SK-N-SH (cell line): Measurements from ENCODE around the gene ANKRD12. TPM values are rescaled to one million over a fixed set of nuclear protein-coding genes. Genes with fewer than 3 reads are reported as not detected.

Experiments
- CTCF ChIA-PET: fragments of 300-600, 350-600 bp; formaldehyde crosslinking; extraction: SDS; loops from one replicate; lab custom pipeline; 2021; lab: Yijun Ruan, JAX
- POLR2A ChIA-PET: fragments of 350-600 bp; sonication (Branson Sonifier 250); formaldehyde crosslinking; extraction: SDS; loops from one replicate; lab custom pipeline; 2020; ENCODE audit warnings: antibody characterized with exemption, inconsistent platforms; lab: Yijun Ruan, JAX
- DNase-seq: peaks from one replicate; pipeline ENCODE4 v3.0.0; 2012
- H2AFZ ChIP-seq: fragments of 200-600 bp; sonication (generic); 2 replicates; pipeline ENCODE4 v1.8.1; 2016; ENCODE audit warnings: antibody characterized with exemption, mild to moderate bottlenecking, low read depth
- H3F3A ChIP-seq: fragments of 200-600 bp; sonication (generic); replicated peaks from 2 replicates; pipeline ENCODE3; 2016; ENCODE audit warnings: antibody characterized with exemption, mild to moderate bottlenecking; ENCODE audit not compliant: insufficient read depth
- H3K27ac ChIP-seq, 2 experiments: fragments of 200-500 bp in 1 of 2; fragments of 200-600 bp in 1 of 2; sonication (Bioruptor generic) in 1 of 2; sonication (generic), shearing (Covaris generic) in 1 of 2; 2 replicates each; pipeline versions ENCODE4 v1.5.1 to v1.6.1; 2014 to 2016; ENCODE audit warnings: low read depth in 2 of 2, inconsistent platforms in 1 of 2, low read length in 1 of 2, mild to moderate bottlenecking in 1 of 2, mixed read lengths in 1 of 2
- H3K27me3 ChIP-seq: fragments of 200-600 bp; sonication (generic), shearing (Covaris generic); 2 replicates; pipeline ENCODE4 v1.6.1; 2016; ENCODE audit warnings: mixed run types; ENCODE audit not compliant: insufficient read depth
- H3K36me3 ChIP-seq, 2 experiments: fragments of 200-500 bp in 1 of 2; fragments of 200-600 bp in 1 of 2; sonication (Bioruptor generic) in 1 of 2; sonication (generic) in 1 of 2; replicated peaks in 1 of 2; 2 replicates each; pipeline versions ENCODE3 to v1.5.1; 2014 to 2016; ENCODE audit warnings: low read length in 1 of 2, mild to moderate bottlenecking in 1 of 2; ENCODE audit not compliant: insufficient read depth in 2 of 2, control insufficient read depth in 1 of 2
- H3K4me1 ChIP-seq, 2 experiments: fragments of 200-500 bp in 1 of 2; fragments of 200-600 bp in 1 of 2; sonication (Bioruptor generic) in 1 of 2; sonication (generic), shearing (Covaris generic) in 1 of 2; 2 replicates each; pipeline versions ENCODE4 v1.5.1 to v1.6.1; 2014 to 2016; ENCODE audit warnings: low read depth in 1 of 2, low read length in 1 of 2, mixed run types in 1 of 2; ENCODE audit not compliant: insufficient read depth in 2 of 2, control insufficient read depth in 1 of 2
- H3K4me2 ChIP-seq: fragments of 200-600 bp; sonication (generic), shearing (Covaris generic); 2 replicates; pipeline ENCODE4 v1.6.1; 2017; ENCODE audit warnings: mixed run types
- H3K4me3 ChIP-seq, 2 experiments: fragments of 200-500 bp in 1 of 2; fragments of 200-600 bp in 1 of 2; sonication (Bioruptor generic) in 1 of 2; sonication (generic), shearing (Covaris generic) in 1 of 2; 2 replicates each; pipeline versions ENCODE4 v1.5.1 to v1.8.1; 2014 to 2016; ENCODE audit warnings: low read depth in 2 of 2, inconsistent platforms in 1 of 2, low read length in 1 of 2, mild to moderate bottlenecking in 1 of 2, mixed read lengths in 1 of 2, moderate library complexity in 1 of 2
- H3K79me2 ChIP-seq: fragments of 200-600 bp; sonication (generic); 2 replicates; pipeline ENCODE4 v1.8.1; 2017; ENCODE audit warnings: mild to moderate bottlenecking; ENCODE audit not compliant: insufficient read depth
- H3K9ac ChIP-seq: fragments of 200-600 bp; sonication (generic); 2 replicates; pipeline ENCODE4 v1.6.1; 2017; ENCODE audit warnings: mixed run types
- H3K9me2 ChIP-seq: fragments of 200-600 bp; sonication (generic); 2 replicates; pipeline ENCODE4 v1.6.1; 2017; ENCODE audit warnings: mixed run types
- H3K9me3 ChIP-seq: fragments of 200-600 bp; sonication (generic); 2 replicates; pipeline ENCODE4 v1.6.1; 2017; ENCODE audit warnings: mixed run types, mild to moderate bottlenecking, moderate library complexity
- H4K20me1 ChIP-seq: fragments of 200-600 bp; sonication (generic); 2 replicates; pipeline ENCODE4 v1.6.1; 2017; ENCODE audit warnings: mild to moderate bottlenecking, mixed run types; ENCODE audit not compliant: insufficient read depth
- CHD2 ChIP-seq: fragments of 150-350 bp; IDR thresholded peaks from 2 replicates; pipeline ENCODE4 v1.6.1; 2018; ENCODE audit warnings: low read length; ENCODE audit not compliant: partially characterized antibody
- CTCF ChIP-seq: fragments of 200-600 bp; sonication (generic); IDR thresholded peaks from 2 replicates; pipeline ENCODE4 v1.6.1; 2017; ENCODE audit warnings: antibody characterized with exemption, mild to moderate bottlenecking, moderate library complexity
- ELF1 ChIP-seq: IDR thresholded peaks from 2 replicates; pipeline ENCODE4 v1.4.0; 2012
- EP300 ChIP-seq, 2 experiments: IDR thresholded peaks; 2 replicates each; pipeline versions ENCODE4 v1.4.0 to v1.6.1; 2012; ENCODE audit warnings: borderline replicate concordance in 1 of 2, low read depth in 1 of 2, low read length in 1 of 2
- EZH2phosphoT487 ChIP-seq: fragments of 200-600 bp; sonication (generic); IDR thresholded peaks from 2 replicates; pipeline ENCODE4 v1.6.1; 2017; ENCODE audit warnings: low read depth, mixed run types, mild to moderate bottlenecking, antibody characterized with exemption, moderate library complexity, borderline replicate concordance
- FOSL2 ChIP-seq: IDR thresholded peaks from 2 replicates; pipeline ENCODE4 v1.4.0; 2012; ENCODE audit warnings: low read depth, mild to moderate bottlenecking, moderate library complexity, borderline replicate concordance
- FOXJ3 ChIP-seq: sonication (generic); formaldehyde crosslinking; IDR thresholded peaks from 2 replicates; pipeline ENCODE4 v1.5.1; 2020; ENCODE audit warnings: mild to moderate bottlenecking, missing genetic modification reagents
- FOXM1 ChIP-seq: IDR thresholded peaks from 2 replicates; pipeline ENCODE4 v1.4.0; 2012; ENCODE audit warnings: low read depth, mild to moderate bottlenecking
- GATA2 ChIP-seq: sonication (generic); formaldehyde crosslinking; IDR thresholded peaks from 2 replicates; pipeline ENCODE4 v1.5.0; 2020; ENCODE audit warnings: mild to moderate bottlenecking, missing genetic modification reagents
- MEF2A ChIP-seq: IDR thresholded peaks from 2 replicates; pipeline ENCODE4 v1.4.0; 2012; ENCODE audit warnings: low read depth, borderline replicate concordance
- PBX3 ChIP-seq: IDR thresholded peaks from 2 replicates; pipeline ENCODE4; 2012
- POLR2AphosphoS5 ChIP-seq: IDR thresholded peaks from 2 replicates; pipeline ENCODE4 v1.6.1; 2012; ENCODE audit warnings: low read depth, low read length
- REST ChIP-seq: IDR thresholded peaks from 2 replicates; pipeline ENCODE4 v1.6.1; 2012; ENCODE audit warnings: mild to moderate bottlenecking, low read depth, low read length, moderate library complexity
- RFX5 ChIP-seq: IDR thresholded peaks from 2 replicates; pipeline ENCODE4 v1.6.1; 2012; ENCODE audit warnings: mild to moderate bottlenecking, improper control_type of control experiment, low read length
- SIN3A ChIP-seq: IDR thresholded peaks from 2 replicates; pipeline ENCODE4 v1.6.1; 2012; ENCODE audit warnings: low read depth, mild to moderate bottlenecking, low read length, moderate library complexity, borderline replicate concordance
- SMC3 ChIP-seq: IDR thresholded peaks from 2 replicates; pipeline ENCODE4 v1.6.1; 2012; ENCODE audit warnings: low read depth, low read length, improper control_type of control experiment
- TCF12 ChIP-seq: IDR thresholded peaks from 2 replicates; pipeline ENCODE4 v1.4.0; 2012
- TEAD4 ChIP-seq: IDR thresholded peaks from 2 replicates; pipeline ENCODE4 v1.4.0; 2012; ENCODE audit warnings: mild to moderate bottlenecking, borderline replicate concordance; ENCODE audit not compliant: insufficient read depth
- USF1 ChIP-seq: IDR thresholded peaks from 2 replicates; pipeline ENCODE4 v1.4.0; 2012; ENCODE audit warnings: low read depth, borderline replicate concordance
- YY1 ChIP-seq: IDR thresholded peaks from 2 replicates; pipeline ENCODE4 v1.4.0; 2012; ENCODE audit warnings: low read depth, mild to moderate bottlenecking
- WGBS: methylation state at CpG from one replicate; pipeline ENCODE4 v1.1.6; 2017; ENCODE audit warnings: low lambda C conversion rate; 5-methylcytosine and 5-hydroxymethylcytosine counted together
- polyA plus RNA-seq, 3 experiments: library from polyadenylated mRNA; depleted of rRNA; stranded (reverse); fragments of >200 nt; gene quantifications; 2 replicates each; pipeline ENCODE4 v1.2.3, GENCODE V29; 2012

ANKRD12 gene
- polyA plus RNA-seq, 1 of the 3 experiments (the other 2 are of a cell fraction): 1.3 TPM

GRCh38 chr18:9287036-9287435 lies 150.5 kb downstream of the ANKRD12 start:
- Histone ChIP-seq H3K4me2 (no peak overlapping the region), H3K9me3 (no peaks in the 10 kb centered on the region), H3K4me1 (no peaks in the 10 kb centered on the region), H3K9me2 (no peaks in the 10 kb centered on the region), H3K27ac (no peak overlapping the region), H3K36me3 (peaks cover 2 to 13% of the 10 kb centered on the region in 2 experiments), H2AFZ (no peak overlapping the region), H4K20me1 (no peaks in the 10 kb centered on the region), H3F3A (peaks cover 3% of the 10 kb centered on the region), H3K79me2 (no peaks in the 10 kb centered on the region), H3K9ac (no peak overlapping the region), H3K27me3 (no peaks in the 10 kb centered on the region), H3K4me3 (no peak overlapping the region)
- ChIA-PET POLR2A (no interaction called here), CTCF (no interaction called here)
- TF ChIP-seq FOSL2 (no peak), POLR2AphosphoS5 (no peak), GATA2 (no peak), TEAD4 (no peak), YY1 (no peak), FOXJ3 (no peak), FOXM1 (no peak), MEF2A (no peak), TCF12 (no peak), SMC3 (no peak), CTCF (no peak)
- DNase-seq: no peak
- 81% methylated on average over 7 of the region's 7 CpGs for WGBS

GRCh38 chr18:9289698-9290097 lies 153.1 kb downstream of the ANKRD12 start:
- no peaks in the 10 kb centered on the region for H3K27me3 ChIP-seq
- peaks cover 3% of the 10 kb centered on the region for H3F3A ChIP-seq
- no peaks in the 10 kb centered on the region for H4K20me1 ChIP-seq
- H3K4me2 ChIP-seq: no peak overlapping the region
- CTCF ChIA-PET: no interaction called here
- no peak overlapping the region for H3K4me3 ChIP-seq
- no peaks in the 10 kb centered on the region for H3K9me2 ChIP-seq
- peaks cover 0 to 1% of the 10 kb centered on the region in 2 experiments for H3K36me3 ChIP-seq
- no peak overlapping the region for H3K27ac ChIP-seq
- H2AFZ ChIP-seq: no peak overlapping the region
- DNase-seq: no peak
- POLR2A ChIA-PET: no interaction called here
- no peaks in the 10 kb centered on the region for H3K4me1 ChIP-seq
- H3K9me3 ChIP-seq: no peaks in the 10 kb centered on the region
- H3K9ac ChIP-seq: no peak overlapping the region
- H3K79me2 ChIP-seq: no peaks in the 10 kb centered on the region
- TF ChIP-seq USF1: no peak
- no peak for TF ChIP-seq CTCF
- TF ChIP-seq POLR2AphosphoS5: no peak
- no peak for TF ChIP-seq ELF1
- TF ChIP-seq PBX3: no peak
- TF ChIP-seq CHD2: no peak
- TF ChIP-seq RFX5: no peak
- no peak for TF ChIP-seq EP300 (IDR thresholded peaks at IDR 0.05; ENCODE audit: borderline replicate concordance in 1 of 2, low read depth in 1 of 2, low read length in 1 of 2)
- TF ChIP-seq EZH2phosphoT487: no peak
- TF ChIP-seq REST: no peak
- TF ChIP-seq SIN3A: no peak
- TF ChIP-seq TEAD4: no peak
